Right lobe of liver (tissue), 4 donors: ENCODE results near the gene MGAT4C.

Experiments
- CTCF ChIP-seq, 4 donors: fragments of 200-600 bp in 3 of 4; fragments of 450-650 bp in 1 of 4; IDR thresholded peaks; one replicate each; pipeline versions ENCODE4 v1.5.1 to v1.8.0; 2016 to 2022; ENCODE audit warnings: antibody characterized with exemption in 4 of 4, mild to moderate bottlenecking in 2 of 4
- POLR2A ChIP-seq: fragments of 450-650 bp; IDR thresholded peaks from one replicate; pipeline ENCODE4 v1.6.1; 2017; ENCODE audit warnings: antibody characterized with exemption, mild to moderate bottlenecking
- donor health status: DM: no; HTN: no; CAD: no.
- donor health status: DM: no; HTN: no; CAD: no.
- donor health status: DM: no; HTN: yes; CAD: no.

DNA sequence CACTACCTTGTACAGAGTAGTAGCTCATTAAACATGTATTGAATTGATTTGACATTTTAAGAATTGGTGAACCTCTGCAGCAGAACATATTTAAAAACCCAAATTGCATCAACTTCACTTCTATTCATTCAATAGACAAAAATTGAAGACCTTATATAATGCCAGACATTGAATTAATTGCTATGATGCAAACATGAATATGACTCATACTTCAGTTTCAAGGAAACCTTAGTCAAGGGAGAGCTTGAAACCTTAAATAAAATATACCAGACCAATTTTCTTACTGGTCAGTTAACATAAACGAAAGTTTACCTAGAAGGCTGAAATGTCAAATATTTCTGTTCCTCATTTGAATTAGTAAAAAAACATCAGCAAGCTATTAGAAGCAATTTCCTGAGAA is 5.0 kb upstream of the MGAT4C start:
- TF ChIP-seq CTCF (IDR thresholded peaks at IDR 0.05) (no peak), POLR2A (no peak)
